Measurements from ENCODE around the gene S100P.
"Not testable (repeated sequence)": the region's sequence is repeated elsewhere in the genome, so short reads cannot be mapped to it uniquely, and the experiment has no call there.

Gene S100P

DNA sequence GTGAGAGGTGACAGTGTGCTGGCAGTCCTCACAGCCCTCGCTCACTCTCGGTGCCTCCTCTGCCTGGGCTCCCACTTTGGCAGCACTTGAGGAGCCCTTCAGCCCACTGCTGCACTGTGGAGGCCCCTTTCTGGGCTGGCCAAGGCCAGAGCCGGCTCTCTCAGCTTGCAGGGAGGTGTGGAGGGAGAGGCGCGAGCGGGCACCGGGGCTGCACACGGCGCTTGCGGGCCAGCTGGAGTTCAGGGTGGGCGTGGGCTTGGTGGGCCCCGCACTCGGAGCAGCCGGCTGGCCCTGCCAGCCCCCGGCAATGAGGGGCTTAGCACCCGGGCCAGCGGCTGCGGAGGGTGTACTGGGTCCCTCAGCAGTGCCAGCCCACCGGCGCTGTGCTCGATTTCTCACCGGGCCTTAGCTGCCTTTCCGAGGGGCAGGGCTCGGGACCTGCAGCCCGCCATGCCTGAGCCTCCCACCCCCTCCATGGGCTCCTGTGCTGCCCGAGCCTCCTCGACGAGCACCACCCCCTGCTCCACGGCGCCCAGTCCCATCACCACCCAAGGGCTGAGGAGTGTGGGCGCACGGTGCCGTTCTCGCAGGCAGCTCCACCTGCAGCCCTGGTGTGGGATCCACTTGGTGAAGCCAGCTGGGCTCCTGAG is 21.0 kb upstream of the S100P start:
- DNase-seq (ENCODE audit: low read depth in 2 of 3, low spot score in 2 of 3) = not testable (repeated sequence)

DNA sequence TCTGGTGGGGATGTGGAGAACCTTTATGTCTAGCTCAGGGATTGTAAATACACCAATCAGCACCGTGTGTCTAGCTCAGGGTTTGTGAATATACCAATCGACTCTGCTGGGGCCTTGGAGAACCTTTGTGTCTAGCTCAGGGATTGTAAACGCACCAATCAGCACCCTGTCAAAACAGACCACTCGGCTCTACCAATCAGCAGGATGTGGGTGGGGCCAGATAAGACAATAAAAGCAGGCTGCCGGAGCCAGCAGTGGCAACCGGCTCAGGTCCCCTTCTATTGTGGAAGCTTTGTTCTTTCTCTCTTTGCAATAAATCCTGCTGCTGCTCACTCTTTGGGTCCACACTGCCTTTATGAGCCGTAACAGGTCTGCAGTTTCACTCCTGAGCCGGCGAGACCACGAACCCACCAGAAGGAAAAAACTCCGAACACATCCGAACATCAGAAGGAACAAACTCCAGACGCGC is 20.5 kb upstream of the S100P start:
- not testable (repeated sequence) for DNase-seq (ENCODE audit: low read depth in 2 of 3, low spot score in 2 of 3)

DNA sequence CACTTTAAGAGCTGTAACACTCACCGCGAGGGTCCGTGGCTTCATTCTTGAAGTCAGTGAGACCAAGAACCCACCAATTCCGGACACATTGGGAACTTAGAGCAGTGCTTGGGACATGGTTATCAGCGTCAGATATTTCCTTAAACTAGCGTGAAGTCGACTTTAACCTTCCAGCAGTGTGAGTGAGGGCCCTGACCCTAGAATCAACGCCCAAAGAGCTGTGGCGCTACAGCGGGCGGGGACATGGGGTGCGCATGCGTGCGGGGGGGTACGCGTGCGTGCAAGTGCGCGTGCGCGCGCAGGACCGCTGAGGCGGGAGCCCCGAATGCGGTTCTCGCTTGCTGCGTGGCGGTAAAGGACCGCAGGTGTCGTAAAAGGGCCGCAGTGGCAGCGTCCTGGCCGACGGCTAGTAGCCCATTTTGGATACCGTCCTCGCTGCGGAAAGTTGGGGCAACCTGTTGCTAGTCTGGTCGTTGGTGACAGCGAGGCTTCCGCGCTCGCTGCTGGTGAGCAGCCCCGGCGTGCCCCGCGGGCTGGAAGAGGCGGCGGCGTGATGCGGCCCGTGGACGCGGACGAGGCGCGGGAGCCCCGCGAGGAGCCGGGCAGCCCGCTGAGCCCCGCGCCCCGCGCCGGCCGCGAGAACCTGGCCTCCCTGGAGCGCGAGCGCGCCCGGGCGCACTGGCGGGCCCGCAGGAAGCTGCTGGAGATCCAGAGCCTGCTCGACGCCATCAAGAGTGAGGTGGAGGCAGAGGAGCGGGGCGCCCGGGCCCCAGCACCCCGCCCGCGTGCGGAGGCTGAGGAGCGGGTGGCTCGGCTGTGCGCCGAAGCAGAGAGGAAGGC is 19.8 kb upstream of the S100P start:
- peak; percentile 64 to 85 (median 83) for DNase-seq (ENCODE audit: low read depth in 2 of 3, low spot score in 2 of 3)

DNA sequence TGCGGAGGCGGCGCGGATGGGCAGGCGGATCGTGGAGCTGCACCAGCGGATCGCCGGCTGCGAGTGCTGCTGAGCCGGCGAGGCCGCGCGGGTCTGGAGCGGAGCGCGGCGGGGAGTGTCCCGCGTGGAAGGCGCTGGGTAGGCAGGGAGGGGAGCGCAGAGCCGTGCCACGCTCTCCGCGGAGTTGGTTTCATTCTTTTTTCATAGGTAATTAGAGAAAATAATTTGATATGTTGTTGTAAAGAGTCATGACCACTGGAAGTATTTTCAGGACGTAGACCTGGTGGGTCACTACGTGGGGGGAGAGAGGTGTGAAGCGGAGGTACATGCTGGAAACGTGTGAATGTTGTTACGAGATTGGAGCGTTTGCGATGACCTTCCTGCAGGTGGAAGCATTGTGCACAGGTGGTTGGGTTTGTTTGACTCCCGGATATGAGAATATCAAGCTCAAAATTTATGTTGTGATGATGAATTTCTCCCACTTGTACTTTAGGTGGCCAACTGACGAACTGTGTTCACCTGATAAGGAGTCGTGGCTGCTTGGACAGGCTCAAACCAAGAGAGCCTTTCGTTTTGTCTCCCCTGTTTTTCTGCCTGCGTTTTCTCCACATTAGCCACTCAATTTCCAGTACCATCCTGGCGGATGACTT is 19.1 kb upstream of the S100P start:
- no peak for DNase-seq (ENCODE audit: low read depth in 2 of 3, low spot score in 2 of 3)

DNA sequence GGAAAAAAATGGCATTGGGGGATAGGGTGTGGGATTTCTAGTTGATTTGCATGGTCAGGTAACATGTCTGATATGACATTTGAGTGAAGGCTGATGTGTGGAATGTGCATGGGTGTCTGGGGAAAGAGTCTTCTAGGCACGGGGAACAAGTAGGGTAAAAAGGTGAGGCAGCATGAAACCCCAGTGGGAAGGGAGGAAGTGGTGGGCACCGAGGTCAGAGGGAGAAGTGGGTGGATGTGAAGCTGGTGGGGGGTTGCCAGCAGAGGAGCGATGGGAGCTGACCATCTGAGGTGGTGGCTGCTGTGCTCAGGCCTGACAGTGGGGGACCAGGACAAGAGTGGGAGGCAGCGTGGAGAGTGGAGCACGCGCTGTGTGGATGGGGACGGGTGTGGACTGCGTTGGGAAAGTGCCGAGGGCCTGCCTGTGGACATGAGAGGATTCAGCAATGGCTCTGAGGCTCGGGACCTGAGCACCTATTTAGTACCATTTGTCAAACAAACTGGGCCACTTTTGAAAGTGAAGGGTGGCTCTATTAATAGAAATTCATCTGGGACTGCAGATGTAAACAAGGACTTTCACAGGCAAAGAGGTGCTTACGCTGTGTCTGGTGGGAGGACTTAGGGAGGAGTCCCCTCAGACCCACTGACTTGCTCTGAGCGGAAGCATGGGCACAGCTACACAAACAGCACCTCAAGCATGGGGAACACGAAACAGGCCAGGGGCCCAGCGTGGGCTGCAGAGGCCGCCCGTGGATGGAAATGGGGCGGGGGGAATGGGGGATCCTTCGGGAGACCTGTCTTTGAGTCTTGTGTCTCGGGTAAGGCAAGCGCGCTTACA is 16.7 kb upstream of the S100P start:
- DNase-seq (ENCODE audit: low read depth in 2 of 3, low spot score in 2 of 3) = no peak

DNA sequence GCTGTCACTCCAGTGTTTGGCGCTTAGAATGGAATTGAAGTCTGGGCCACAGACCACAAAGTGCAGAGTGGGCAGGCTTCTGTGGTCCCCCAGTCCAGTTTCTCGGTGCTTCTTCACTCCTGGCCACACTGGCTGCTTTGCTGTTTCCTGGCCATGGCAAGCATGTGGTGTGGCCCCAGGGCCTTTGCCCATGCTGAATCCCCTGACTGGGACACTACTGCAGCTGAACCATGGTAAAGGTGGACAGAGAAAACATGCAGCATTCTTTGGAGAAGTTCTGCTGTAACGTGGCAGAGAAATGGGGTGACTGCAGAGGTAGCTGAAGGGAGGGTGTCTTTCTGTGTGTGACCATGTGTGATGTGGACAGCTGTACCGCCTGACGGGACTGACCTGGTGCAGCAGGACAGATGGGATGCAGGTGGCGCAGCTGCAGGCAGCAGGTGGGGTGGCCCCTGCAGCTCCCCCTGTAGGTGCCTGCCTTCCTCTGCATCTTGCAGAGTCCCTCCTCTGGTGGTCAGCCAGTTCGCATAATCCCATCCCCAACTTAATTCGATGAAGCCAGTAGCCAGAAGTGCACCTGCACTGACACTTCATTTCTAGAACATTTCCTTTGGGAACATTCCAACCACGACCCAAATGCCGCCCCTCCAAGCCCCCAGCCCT is 13.2 kb upstream of the S100P start:
- DNase-seq (ENCODE audit: low read depth in 2 of 3, low spot score in 2 of 3) = no peak

DNA sequence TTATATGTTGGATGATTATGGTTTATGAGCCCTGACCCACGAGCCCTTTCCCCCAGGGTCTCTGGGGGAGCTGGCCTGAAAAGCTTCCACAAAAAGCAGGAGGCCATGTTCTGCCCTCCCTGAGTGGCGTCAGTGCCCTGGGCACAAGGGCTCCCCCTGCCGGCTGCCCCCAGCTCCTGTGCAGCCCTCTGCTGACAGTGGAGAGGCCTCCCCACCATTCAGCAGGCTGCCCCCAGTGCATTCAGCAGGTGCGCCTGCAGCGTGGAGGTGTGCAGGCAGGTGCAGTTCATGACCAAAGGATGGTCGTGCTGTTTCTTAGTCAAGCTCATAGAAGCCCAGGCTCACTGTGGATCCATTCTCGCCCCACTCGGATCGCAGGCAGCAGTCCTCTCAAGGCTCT is 12.5 kb upstream of the S100P start:
- no peak for DNase-seq (ENCODE audit: low read depth in 2 of 3, low spot score in 2 of 3)

DNA sequence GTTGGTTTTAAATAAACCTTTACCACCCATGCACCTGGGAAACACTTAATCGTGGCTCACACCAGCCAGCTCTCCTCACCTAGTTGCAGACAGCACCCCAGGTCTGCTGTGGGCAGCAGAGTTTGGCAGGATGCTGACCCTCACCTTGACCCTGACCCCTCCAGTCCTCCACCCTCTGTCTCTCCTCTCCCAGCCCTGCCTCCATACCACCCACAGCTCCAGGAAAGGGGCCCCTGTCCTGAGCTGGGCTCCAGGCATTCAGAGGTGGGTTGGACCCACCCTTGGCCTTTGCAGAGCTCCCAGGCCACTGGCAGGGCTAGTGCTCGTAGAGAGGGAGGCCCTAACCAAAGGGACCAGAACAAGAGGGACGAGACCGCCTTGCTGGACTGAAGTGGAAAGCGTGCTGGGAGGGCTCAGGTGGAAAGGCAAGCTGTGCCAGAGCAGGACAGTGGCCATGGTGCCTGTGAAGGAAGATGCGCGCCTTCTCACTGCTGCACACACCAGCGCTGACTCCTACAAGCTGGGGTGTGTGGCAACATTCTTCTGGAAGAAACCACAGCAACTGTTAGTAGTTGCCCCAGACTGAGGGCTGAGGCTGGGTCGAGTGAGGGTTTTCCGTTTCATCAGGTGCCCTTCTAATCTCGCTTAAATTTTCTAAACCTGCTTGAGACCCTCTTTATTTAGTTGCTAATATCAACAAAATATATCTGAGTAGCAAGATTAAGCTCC is 10.7 kb upstream of the S100P start:
- no peak for DNase-seq (ENCODE audit: low read depth in 2 of 3, low spot score in 2 of 3)

DNA sequence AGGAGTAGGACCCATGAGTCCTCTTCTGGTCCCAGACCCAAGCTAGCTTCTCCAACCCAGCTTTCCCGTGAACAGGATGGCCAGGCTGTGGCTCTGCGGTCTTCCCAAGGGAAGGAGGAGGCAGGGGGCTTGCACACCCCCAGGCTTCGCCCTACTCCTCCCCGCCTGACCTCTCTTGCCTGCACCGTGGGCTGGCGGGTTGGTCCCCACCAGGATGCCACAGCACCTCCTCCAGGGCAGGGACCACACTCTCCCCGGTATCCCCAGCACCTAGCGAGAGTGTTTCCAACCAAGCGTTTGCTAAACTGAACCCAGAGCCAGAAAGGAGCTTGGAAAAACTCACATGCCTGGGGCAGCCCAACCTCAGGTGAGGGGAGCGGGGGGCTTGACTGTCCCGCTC is 9.0 kb upstream of the S100P start:
- no peak for DNase-seq (ENCODE audit: low read depth in 2 of 3, low spot score in 2 of 3)

DNA sequence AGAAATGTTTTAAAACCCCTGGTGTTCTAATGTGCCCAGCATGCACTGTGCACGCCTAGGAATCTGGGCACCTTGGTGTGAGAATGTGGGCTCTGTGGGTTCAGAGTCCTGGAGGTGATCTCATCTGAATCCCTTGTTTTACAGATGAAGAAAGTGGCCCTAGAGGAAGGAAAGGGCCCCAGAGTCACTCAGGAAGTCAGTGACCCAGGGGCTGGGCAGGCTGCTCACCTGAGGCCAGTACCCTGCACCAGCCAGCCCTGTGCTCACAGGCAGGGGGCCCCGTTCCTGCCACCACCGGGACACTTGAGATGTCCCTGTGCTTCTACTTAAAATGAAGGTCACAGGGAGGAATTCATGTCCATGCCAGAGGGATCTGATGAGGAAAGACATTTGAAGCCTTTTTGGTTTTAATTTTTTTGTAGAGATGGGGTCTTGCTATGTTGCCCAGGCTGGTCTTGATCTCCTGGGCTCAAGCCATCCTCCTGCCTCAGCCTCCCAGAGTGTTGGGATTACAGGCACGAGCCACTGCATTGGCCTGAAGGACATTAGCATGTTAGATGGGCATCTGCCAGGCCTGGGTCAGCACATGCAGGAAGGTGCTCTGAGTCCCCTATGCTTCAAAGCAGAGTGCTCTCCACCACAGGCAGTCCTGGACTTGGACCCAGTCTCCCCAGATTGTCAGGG is 7.4 kb upstream of the S100P start:
- no peak for DNase-seq (ENCODE audit: low read depth in 2 of 3, low spot score in 2 of 3)

DNA sequence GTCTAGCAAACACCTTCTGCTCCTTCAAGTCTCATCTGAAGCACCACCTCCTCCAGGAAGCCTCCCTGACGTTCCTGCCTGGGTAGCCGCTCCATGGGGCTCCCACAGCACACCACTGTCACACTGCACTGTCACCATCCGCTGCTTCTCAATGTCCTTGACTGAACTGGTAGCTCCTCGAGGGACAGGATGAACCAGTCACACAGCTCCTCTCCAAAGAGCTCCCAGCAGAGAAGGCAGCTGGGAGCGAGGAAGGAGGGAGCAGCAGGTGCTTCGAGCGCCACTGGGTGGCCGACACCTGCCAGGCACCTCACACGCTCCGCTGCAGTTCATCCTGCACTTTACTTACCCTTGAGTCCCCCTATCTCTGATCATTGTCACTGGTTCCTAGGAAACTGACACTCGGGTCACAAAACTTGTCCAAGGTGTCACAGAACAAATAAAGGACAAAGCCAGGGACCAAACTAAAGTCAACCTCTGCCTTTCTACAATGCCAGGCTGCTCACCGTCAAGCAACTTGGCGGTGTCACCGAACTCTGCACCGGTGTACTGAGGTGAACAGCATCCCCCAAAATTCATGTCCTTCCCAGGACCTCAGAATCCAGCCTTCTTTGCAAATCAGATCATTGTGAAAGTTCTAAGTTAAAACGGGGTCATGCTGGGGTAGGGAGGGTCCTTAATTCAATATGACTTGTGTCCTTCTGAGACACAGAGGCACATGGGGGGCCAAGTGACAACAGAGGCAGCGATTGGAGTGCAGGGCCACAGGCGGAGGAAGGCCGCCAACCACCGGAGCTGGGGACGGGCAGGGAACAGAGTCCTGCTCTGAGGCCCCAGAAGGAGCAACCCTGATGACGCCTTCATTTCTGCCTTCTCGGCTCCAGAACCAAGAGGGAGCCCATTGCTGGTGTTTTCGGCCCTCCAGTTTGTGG is 5.5 kb upstream of the S100P start:
- DNase-seq (ENCODE audit: low read depth in 2 of 3, low spot score in 2 of 3) = no peak

DNA sequence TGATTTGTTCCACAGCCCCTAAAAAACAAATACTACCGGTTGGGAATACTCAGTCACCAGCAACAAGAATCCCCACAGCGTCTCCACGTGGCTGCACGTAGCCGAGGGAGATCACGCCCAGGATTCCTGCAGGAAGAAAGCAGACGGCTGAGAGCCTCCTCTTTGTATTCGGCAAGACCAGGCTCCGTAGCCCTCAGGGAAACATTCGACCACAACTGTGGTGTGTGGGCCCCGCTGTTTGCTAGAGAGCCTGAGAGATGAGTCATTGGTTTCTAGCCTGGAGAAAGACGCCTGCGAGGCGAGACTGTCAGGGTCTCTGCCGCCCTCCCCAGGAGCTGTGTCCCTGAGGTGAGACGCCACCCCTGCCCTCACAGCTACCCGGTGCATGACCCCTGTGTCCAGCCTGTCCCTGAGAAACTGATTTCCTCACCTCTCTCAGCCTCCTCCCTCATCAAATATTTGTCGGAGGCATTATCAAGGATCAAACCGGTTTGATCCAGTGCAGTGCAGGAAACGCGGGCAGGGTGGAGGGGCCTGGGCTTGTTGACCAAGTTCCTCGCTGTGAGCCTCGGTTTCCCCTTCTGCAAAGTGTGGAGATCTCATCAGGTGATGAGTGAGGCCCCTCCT is 4.7 kb upstream of the S100P start:
- peak in 2 of 3 experiments; percentile 48 to 60 for DNase-seq (ENCODE audit: low read depth in 2 of 3, low spot score in 2 of 3)

DNA sequence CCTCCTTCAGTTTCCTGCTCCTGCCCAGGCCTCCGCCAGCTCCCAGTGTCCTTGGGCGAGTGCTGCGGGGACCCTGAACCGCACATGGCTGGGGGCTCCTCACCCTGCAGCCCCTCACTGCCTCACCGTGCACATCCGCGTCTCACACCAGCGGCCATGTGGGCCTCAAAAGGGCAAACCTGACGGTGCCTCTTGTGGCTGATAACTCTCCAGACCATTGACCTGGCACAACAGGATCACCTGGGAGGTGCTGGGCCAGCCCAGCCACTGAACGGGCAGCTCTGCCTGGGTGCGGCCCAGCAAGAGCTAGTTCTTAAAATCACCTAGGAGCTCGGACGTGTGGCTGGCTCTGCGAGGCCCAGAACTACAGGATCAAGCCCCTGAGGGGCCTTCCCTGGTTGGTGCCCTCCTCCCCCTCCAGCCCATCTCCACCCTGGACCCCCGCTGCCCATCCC is 4.1 kb upstream of the S100P start:
- no peak for DNase-seq (ENCODE audit: low read depth in 2 of 3, low spot score in 2 of 3)

DNA sequence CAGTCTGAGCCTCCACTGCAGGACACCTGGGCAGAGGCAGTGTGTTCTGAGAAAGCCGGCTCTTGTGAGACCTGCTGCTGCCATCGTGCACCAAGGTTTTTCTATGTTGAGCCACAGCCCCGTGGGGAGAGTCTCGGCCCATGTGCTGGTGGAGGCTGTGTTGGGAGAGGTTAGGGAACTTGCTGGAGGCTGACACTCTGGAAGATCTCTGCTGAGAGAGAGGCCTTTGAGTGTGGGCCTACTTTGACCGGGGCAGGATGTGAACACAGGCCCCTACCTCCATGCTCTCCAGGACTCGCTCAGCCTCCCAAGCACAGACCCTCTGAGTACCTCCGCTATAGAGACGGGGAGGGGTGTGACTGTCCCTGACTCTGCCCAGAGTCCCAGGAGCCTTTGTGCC is 1.3 kb upstream of the S100P start:
- no peak for DNase-seq (ENCODE audit: low read depth in 2 of 3, low spot score in 2 of 3)

DNA sequence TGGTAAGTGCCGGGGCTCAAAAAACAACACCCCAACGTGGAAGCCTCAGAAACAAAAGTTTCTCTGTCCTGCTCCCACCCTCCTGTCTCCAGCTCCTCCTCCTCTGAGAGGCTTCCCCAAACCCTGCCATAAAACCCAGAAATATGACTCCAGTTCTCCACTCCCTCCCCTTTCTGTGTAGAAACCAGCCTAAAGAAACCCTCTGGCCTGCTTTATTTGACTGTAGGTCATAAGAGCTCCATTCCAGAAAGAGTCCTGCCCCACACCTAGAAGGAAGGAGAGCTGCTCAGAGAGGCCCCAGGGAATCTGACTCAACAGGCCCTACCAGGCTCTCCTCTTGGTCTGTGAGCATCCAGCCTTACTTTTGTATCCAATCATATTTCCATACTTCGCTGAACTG is 872 bp upstream of the S100P start:
- no peak for DNase-seq (ENCODE audit: low read depth in 2 of 3, low spot score in 2 of 3)

DNA sequence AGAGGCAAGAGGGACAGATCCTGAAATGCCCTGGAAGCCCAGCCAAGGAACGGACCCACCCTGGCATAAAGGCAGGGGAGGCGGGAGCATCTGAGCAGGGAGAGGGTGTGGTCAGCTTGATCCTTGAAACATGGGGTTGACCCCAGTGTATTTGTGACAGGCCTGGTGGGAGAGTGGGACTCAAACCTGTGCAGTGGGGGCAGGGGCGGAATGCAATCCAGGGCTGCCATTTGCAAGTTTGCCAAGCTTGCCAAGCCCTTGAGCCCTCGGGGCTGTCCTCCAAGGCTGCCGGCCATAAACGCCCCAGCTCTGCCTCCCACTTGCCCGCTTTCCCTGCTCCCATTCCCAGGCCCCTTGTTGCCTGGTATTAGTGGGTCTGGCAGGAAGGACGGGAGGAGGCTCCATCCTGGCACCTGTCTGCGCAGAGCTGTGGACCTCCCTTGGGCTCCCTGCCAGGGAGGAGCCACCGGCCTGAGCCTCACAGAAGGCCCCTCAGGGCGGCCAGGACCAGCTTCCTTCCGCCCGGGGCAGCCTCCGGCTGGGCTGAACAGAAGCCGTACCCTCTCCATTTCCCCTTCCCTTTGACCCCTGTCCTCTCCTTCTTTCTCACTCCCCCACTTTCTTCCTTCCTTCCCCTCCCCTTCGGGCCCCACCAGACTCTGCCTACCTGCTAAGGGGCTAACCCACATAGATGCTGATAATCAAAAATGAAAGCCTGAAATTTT is 661 bp downstream of the S100P start:
- DNase-seq (ENCODE audit: low read depth in 2 of 3, low spot score in 2 of 3) = no peak

Measured in activated CD8-positive, alpha-beta memory T cell treated with anti-CD3 and anti-CD28 coated beads for 48 hours (primary cell).